OCI-LY7 (cell line): ENCODE data around the gene GNRH2. TPM values are rescaled to one million over a fixed set of nuclear protein-coding genes. Genes with fewer than 3 reads are reported as not detected.
"Not testable (repeated sequence)": the region's sequence is repeated elsewhere in the genome, so short reads cannot be mapped to it uniquely, and the experiment has no call there.

Experiments used
- BruUV-seq: library from RNA; stranded (reverse); fragments of 400-500 nt; replicated peaks from 2 replicates; lab custom pipeline; 2021; lab: Mats Ljungman, UMichigan
- CTCF ChIA-PET: fragments of 300-600 bp; sonication (Branson Sonifier 250); formaldehyde crosslinking; loops from one replicate; lab custom pipeline; 2022; ENCODE audit warnings: antibody characterized with exemption; ENCODE audit not compliant: unreplicated experiment; lab: Charles Lee
- POLR2A ChIA-PET: fragments of 300-600 bp; sonication (Branson Sonifier 250); formaldehyde crosslinking; loops from one replicate; lab custom pipeline; 2022; ENCODE audit warnings: antibody characterized with exemption; lab: Charles Lee
- DNase-seq: peaks from one replicate; pipeline ENCODE4 v3.0.0-alpha.2; 2015; ENCODE audit warnings: low spot score
- H2AFZ ChIP-seq: fragments of 200-600 bp; sonication (generic), shearing (Covaris generic); 2 replicates; pipeline ENCODE4 v1.6.1; 2014; ENCODE audit warnings: mild to moderate bottlenecking, antibody characterized with exemption, low read length, moderate library complexity
- H3K27ac ChIP-seq: fragments of 200-600 bp; sonication (generic); 2 replicates; pipeline ENCODE4 v1.5.1; 2014; ENCODE audit warnings: mixed run types, low read depth, mild to moderate bottlenecking, moderate library complexity, low read length, inconsistent platforms; ENCODE audit not compliant: poor library complexity, severe bottlenecking
- H3K36me3 ChIP-seq: fragments of 200-600 bp; sonication (generic); 2 replicates; pipeline ENCODE4 v1.6.1; 2014; ENCODE audit warnings: mild to moderate bottlenecking, antibody characterized with exemption, low read length, moderate library complexity, mixed read lengths; ENCODE audit not compliant: insufficient read depth
- H3K4me1 ChIP-seq: fragments of 200-600 bp; sonication (generic); 2 replicates; pipeline ENCODE4 v1.5.1; 2014; ENCODE audit warnings: mild to moderate bottlenecking, low read length; ENCODE audit not compliant: insufficient read depth, poor library complexity, severe bottlenecking
- H3K4me2 ChIP-seq: fragments of 200-600 bp; sonication (generic); 2 replicates; pipeline ENCODE4 v1.6.1; 2014; ENCODE audit warnings: mild to moderate bottlenecking, low read length
- H3K4me3 ChIP-seq: fragments of 200-600 bp; sonication (generic); 2 replicates; pipeline ENCODE4 v1.5.1; 2014; ENCODE audit warnings: mild to moderate bottlenecking, low read depth, low read length; ENCODE audit not compliant: poor library complexity, severe bottlenecking
- H3K79me2 ChIP-seq: fragments of 200-600 bp; sonication (generic); 2 replicates; pipeline ENCODE4 v1.6.1; 2016; ENCODE audit warnings: low read depth, mild to moderate bottlenecking, low read length, moderate library complexity, mixed read lengths; ENCODE audit not compliant: insufficient read depth
- H3K9me2 ChIP-seq: fragments of 200-600 bp; sonication (generic); 2 replicates; pipeline ENCODE4 v1.6.1; 2016; ENCODE audit warnings: mild to moderate bottlenecking, low read length, mixed read lengths; ENCODE audit not compliant: insufficient read depth
- H3K9me3 ChIP-seq: fragments of 200-600 bp; sonication (generic); 2 replicates; pipeline ENCODE4 v1.6.1; 2014; ENCODE audit warnings: mild to moderate bottlenecking, mixed run types, low read length, mixed read lengths
- H4K20me1 ChIP-seq: fragments of 200-600 bp; sonication (generic); 2 replicates; pipeline ENCODE4 v1.6.1; 2014; ENCODE audit warnings: mild to moderate bottlenecking, antibody characterized with exemption, low read length, moderate library complexity, mixed read lengths; ENCODE audit not compliant: insufficient read depth
- EZH2phosphoT487 ChIP-seq: fragments of 200-600 bp; sonication (generic); IDR thresholded peaks from 2 replicates; pipeline ENCODE4 v1.6.1; 2018; ENCODE audit warnings: low read depth, borderline replicate concordance, mild to moderate bottlenecking, mixed run types, antibody characterized with exemption, low read length, moderate library complexity, mixed read lengths
- intact Hi-C: fragments of 100-400 bp; cut with micrococcal nuclease; formaldehyde crosslinking; loops from one replicate; pipeline ENCODE4 v1.10.0; 2022; ENCODE audit not compliant: unreplicated experiment
- total RNA-seq, 2 experiments: library from RNA; depleted of rRNA in 1 of 2; stranded (reverse); fragments of >200 nt in 1 of 2; shearing (Covaris generic) in 1 of 2; gene quantifications; 2 replicates each; pipeline ENCODE4 v1.2.3, GENCODE V29; 2014 to 2022
- TF ChIP-seq, protein P1 (sequence below): fragments of 200-600 bp; sonication (generic); conservative IDR thresholded peaks from 2 replicates; pipeline ENCODE4 v1.5.1; 2014; ENCODE audit warnings: mild to moderate bottlenecking, antibody characterized with exemption, low read length, moderate library complexity, mixed read lengths

The GNRH2 gene
- total RNA-seq, 2 experiments from 2014 or later, result 0.44 to 0.61 TPM

DNA sequence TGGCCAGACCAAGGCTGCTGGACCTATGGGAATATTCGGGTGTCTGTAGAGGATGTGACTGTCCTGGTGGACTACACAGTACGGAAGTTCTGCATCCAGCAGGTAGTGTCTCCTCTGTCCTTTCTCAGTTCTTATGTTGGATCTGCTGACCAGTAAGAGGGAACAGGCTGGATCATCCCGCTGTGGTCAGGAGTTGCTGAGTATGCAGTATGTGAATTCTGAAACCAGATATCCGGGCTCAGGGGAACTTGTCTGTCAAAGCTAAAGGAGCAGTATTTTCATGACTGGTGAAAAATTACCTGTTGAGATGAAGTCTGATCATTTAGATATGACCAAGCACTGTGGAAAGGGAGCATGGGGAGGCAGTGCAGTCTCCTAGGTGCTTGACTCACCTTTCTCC is 22.1 kb upstream of the GNRH2 start:
- no peak overlapping the region for H2AFZ ChIP-seq
- peaks cover 48% of the 10 kb centered on the region for H3K36me3 ChIP-seq
- no peaks in the 10 kb centered on the region for H3K9me3 ChIP-seq
- TF ChIP-seq, protein P1, sequence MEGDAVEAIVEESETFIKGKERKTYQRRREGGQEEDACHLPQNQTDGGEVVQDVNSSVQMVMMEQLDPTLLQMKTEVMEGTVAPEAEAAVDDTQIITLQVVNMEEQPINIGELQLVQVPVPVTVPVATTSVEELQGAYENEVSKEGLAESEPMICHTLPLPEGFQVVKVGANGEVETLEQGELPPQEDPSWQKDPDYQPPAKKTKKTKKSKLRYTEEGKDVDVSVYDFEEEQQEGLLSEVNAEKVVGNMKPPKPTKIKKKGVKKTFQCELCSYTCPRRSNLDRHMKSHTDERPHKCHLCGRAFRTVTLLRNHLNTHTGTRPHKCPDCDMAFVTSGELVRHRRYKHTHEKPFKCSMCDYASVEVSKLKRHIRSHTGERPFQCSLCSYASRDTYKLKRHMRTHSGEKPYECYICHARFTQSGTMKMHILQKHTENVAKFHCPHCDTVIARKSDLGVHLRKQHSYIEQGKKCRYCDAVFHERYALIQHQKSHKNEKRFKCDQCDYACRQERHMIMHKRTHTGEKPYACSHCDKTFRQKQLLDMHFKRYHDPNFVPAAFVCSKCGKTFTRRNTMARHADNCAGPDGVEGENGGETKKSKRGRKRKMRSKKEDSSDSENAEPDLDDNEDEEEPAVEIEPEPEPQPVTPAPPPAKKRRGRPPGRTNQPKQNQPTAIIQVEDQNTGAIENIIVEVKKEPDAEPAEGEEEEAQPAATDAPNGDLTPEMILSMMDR, result no peak
- no peak for TF ChIP-seq EZH2phosphoT487
- no peaks in the 10 kb centered on the region for H3K4me1 ChIP-seq
- intact Hi-C loops, result no loop called here
- H3K27ac ChIP-seq, result no peak overlapping the region
- DNase-seq, result no peak
- no peaks in the 10 kb centered on the region for H4K20me1 ChIP-seq
- ChIA-PET CTCF (no interaction called here), POLR2A (no interaction called here)
- H3K9me2 ChIP-seq, result no peaks in the 10 kb centered on the region
- no peak overlapping the region for H3K4me2 ChIP-seq
- no peaks in the 10 kb centered on the region for H3K79me2 ChIP-seq
- no TSS peak for BruUV-seq
- H3K4me3 ChIP-seq, result no peak overlapping the region

DNA sequence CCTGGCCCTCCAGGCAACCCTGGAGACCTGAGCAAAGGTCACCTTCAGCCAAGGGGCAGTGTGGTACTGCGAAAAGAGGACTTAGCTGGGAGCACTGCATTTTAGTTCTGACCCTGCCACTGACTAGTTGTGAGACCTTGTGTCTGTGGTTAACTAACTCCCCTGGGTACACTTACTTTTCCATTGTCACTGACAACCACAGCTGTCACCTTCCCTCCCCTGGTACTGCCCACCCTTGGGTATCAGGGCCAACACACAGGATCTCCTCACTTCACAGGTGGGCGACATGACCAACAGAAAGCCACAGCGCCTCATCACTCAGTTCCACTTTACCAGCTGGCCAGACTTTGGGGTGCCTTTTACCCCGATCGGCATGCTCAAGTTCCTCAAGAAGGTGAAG is 21.6 kb upstream of the GNRH2 start:
- Histone ChIP-seq H3K4me1 (no peaks in the 10 kb centered on the region), H4K20me1 (no peaks in the 10 kb centered on the region), H3K9me3 (no peaks in the 10 kb centered on the region), H3K27ac (no peak overlapping the region), H3K4me3 (no peak overlapping the region), H3K79me2 (no peaks in the 10 kb centered on the region), H3K4me2 (no peak overlapping the region), H2AFZ (no peak overlapping the region), H3K36me3 (peaks cover 48% of the 10 kb centered on the region), H3K9me2 (no peaks in the 10 kb centered on the region)
- no peak for DNase-seq
- POLR2A ChIA-PET, result interaction anchor here (0.6 kb wide), 1 partner anchor 561 kb away, joined by 3 read pairs; no protein-coding TSS in a partner anchor
- CTCF ChIA-PET, result no interaction called here
- no TSS peak for BruUV-seq
- TF ChIP-seq, protein P1, result no peak
- no peak for TF ChIP-seq EZH2phosphoT487
- intact Hi-C loops, result no loop called here

DNA sequence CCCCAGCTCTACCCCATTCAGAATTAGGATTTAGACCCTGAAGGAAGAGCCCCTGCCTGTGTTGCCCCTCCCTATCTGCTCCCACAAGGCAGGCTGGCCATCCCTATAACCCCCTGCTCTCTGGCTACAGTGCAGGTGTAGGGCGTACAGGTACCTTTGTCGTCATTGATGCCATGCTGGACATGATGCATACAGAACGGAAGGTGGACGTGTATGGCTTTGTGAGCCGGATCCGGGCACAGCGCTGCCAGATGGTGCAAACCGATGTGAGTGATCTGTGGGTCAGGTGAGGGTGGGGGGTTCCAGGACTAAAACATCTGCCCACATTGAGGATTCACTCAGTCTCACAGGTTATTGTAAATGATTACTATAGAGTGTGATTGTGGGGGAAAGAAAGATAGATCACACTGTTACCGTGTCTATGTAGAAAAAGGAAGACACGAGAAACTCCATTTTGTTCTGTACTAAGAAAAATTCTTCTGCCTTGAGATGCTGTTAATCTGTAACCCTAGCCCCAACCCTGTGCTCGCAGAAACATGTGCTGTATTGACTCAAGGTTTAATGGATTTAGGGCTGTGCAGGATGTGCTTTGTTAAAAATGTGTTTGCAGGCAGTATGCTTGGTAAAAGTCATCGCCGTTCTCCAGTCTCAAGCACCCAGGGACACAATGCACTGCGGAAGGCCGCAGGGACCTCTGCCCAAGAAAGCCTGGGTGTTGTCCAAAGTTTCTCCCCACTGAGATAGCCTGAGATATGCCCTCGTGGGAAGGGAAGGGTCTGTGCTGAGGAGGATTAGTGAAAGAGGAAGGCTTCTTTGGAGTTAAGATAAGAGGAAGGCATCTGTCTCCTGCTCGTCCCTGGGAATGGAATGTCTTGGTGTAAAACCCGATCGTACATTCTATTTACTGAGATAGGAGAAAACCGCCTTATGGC is 20.6 kb upstream of the GNRH2 start:
- H3K27ac ChIP-seq, intact Hi-C loops, CTCF ChIA-PET, H3K9me3 ChIP-seq, H2AFZ ChIP-seq, H3K4me1 ChIP-seq, BruUV-seq, H3K4me2 ChIP-seq, H4K20me1 ChIP-seq, H3K4me3 ChIP-seq, H3K9me2 ChIP-seq, DNase-seq, H3K79me2 ChIP-seq: not testable (repeated sequence)
- POLR2A ChIA-PET, result interaction anchor here (0.6 kb wide), 1 partner anchor 562 kb away, joined by 3 read pairs; no protein-coding TSS in a partner anchor
- peaks cover 48% of the 10 kb centered on the region for H3K36me3 ChIP-seq
